H7 (cell line): Measurements from ENCODE around the gene TPM1. TPM values are rescaled to one million over a fixed set of nuclear protein-coding genes. Genes with fewer than 3 reads are reported as not detected.

Source experiments
- DNase-seq: peaks from one replicate; pipeline ENCODE4 v3.0.0; 2012
- H3K27me3 ChIP-seq: 2 replicates; pipeline ENCODE4 v1.6.0; 2011; ENCODE audit warnings: mild to moderate bottlenecking, low read length; ENCODE audit not compliant: control insufficient read depth, insufficient read depth
- H3K36me3 ChIP-seq: replicated peaks from 2 replicates; pipeline ENCODE4 v1.5.1; 2011; ENCODE audit warnings: low read length; ENCODE audit not compliant: control insufficient read depth, insufficient read depth
- H3K4me3 ChIP-seq: 2 replicates; pipeline ENCODE4 v1.5.1; 2011; ENCODE audit warnings: low read depth, mild to moderate bottlenecking, control low read depth, low read length, moderate library complexity; ENCODE audit not compliant: insufficient read depth
- total RNA-seq: library from RNA; depleted of rRNA; stranded (reverse); fragments of >200 nt; shearing (Covaris generic); gene quantifications from 2 replicates; pipeline ENCODE4 v1.2.3, GENCODE V29; 2014

TPM1 gene
- total RNA-seq, 1 experiment from 2014 or later, result 292 TPM

GRCh38 chr15:63079947-63080626 is 37.5 kb downstream of the TPM1 start:
- no peak overlapping the region for H3K4me3 ChIP-seq
- no peaks in the 10 kb centered on the region for H3K27me3 ChIP-seq
- no peaks in the 10 kb centered on the region for H3K36me3 ChIP-seq
- no peak for DNase-seq

GRCh38 chr15:63080634-63081250 is 38.2 kb downstream of the TPM1 start:
- Histone ChIP-seq H3K27me3 (no peaks in the 10 kb centered on the region), H3K36me3 (no peaks in the 10 kb centered on the region)
- DNase-seq, result no peak

GRCh38 chr15:63082366-63082765 is 39.8 kb downstream of the TPM1 start:
- Histone ChIP-seq H3K4me3 (no peak overlapping the region), H3K36me3 (no peaks in the 10 kb centered on the region), H3K27me3 (no peaks in the 10 kb centered on the region)
- no peak for DNase-seq

More at GRCh38 chr15:63080634-63081250, 38.2 kb downstream of the TPM1 start:
- no peak overlapping the region for H3K4me3 ChIP-seq

- Histone ChIP-seq H3K36me3 (no peaks in the 10 kb centered on the region), H3K27me3 (no peaks in the 10 kb centered on the region), H3K4me3 (no peak overlapping the region)
- DNase-seq, result no peak
Measured at GRCh38 chr15:63083044-63083443, 40.5 kb downstream of the TPM1 start.

GRCh38 chr15:63083541-63083940 is 41.0 kb downstream of the TPM1 start:
- no peaks in the 10 kb centered on the region for H3K36me3 ChIP-seq

GRCh38 chr15:63084806-63085205 is 42.3 kb downstream of the TPM1 start:
- H3K36me3 ChIP-seq, result no peaks in the 10 kb centered on the region

More at GRCh38 chr15:63083541-63083940, 41.0 kb downstream of the TPM1 start:
- peak; percentile 41 for DNase-seq
- Histone ChIP-seq H3K4me3 (no peak overlapping the region), H3K27me3 (no peaks in the 10 kb centered on the region)

GRCh38 chr15:63085289-63085688 is 42.7 kb downstream of the TPM1 start:
- no peak for DNase-seq
- Histone ChIP-seq H3K4me3 (no peak overlapping the region), H3K36me3 (no peaks in the 10 kb centered on the region), H3K27me3 (no peaks in the 10 kb centered on the region)

More at GRCh38 chr15:63084806-63085205, 42.3 kb downstream of the TPM1 start:
- Histone ChIP-seq H3K4me3 (no peak overlapping the region), H3K27me3 (no peaks in the 10 kb centered on the region)
- no peak for DNase-seq

- no peaks in the 10 kb centered on the region for H3K36me3 ChIP-seq
- no peaks in the 10 kb centered on the region for H3K27me3 ChIP-seq
- no peak for DNase-seq
- H3K4me3 ChIP-seq, result no peak overlapping the region
Measured at GRCh38 chr15:63086271-63086670, 43.7 kb downstream of the TPM1 start.

GRCh38 chr15:63086947-63087346 is 44.4 kb downstream of the TPM1 start:
- no peak for DNase-seq
- Histone ChIP-seq H3K27me3 (no peaks in the 10 kb centered on the region), H3K4me3 (no peak overlapping the region), H3K36me3 (no peaks in the 10 kb centered on the region)

GRCh38 chr15:63088533-63089245 is 46.1 kb downstream of the TPM1 start:
- Histone ChIP-seq H3K4me3 (no peak overlapping the region), H3K27me3 (no peaks in the 10 kb centered on the region), H3K36me3 (no peaks in the 10 kb centered on the region)
- DNase-seq, result peak; percentile 44

- Histone ChIP-seq H3K4me3 (no peak overlapping the region), H3K27me3 (no peaks in the 10 kb centered on the region), H3K36me3 (no peaks in the 10 kb centered on the region)
- DNase-seq, result peak; percentile 53
Measured at GRCh38 chr15:63089260-63090043, 46.9 kb downstream of the TPM1 start.

- Histone ChIP-seq H3K27me3 (no peaks in the 10 kb centered on the region), H3K4me3 (no peak overlapping the region)
- DNase-seq, result no peak
Measured at GRCh38 chr15:63090472-63090871, 47.9 kb downstream of the TPM1 start.

GRCh38 chr15:63090887-63091286 is 48.3 kb downstream of the TPM1 start:
- H3K4me3 ChIP-seq, result no peak overlapping the region

More at GRCh38 chr15:63090472-63090871, 47.9 kb downstream of the TPM1 start:
- no peaks in the 10 kb centered on the region for H3K36me3 ChIP-seq

GRCh38 chr15:63091679-63092446 is 49.3 kb downstream of the TPM1 start:
- no peak overlapping the region for H3K4me3 ChIP-seq
- DNase-seq, result no peak
- H3K36me3 ChIP-seq, result no peaks in the 10 kb centered on the region
- no peaks in the 10 kb centered on the region for H3K27me3 ChIP-seq

More at GRCh38 chr15:63090887-63091286, 48.3 kb downstream of the TPM1 start:
- DNase-seq, result no peak
- Histone ChIP-seq H3K27me3 (no peaks in the 10 kb centered on the region), H3K36me3 (no peaks in the 10 kb centered on the region)
